Measurements from ENCODE around the gene CYTIP.
"Not testable (repeated sequence)": the region's sequence is repeated elsewhere in the genome, so short reads cannot be mapped to it uniquely, and the experiment has no call there.

CYTIP gene

GRCh38 chr2:157377861-157378260 is 66.0 kb downstream of the CYTIP start:
- H3K36me3 ChIP-seq (replicated peaks) = no peaks in the 10 kb centered on the region
- TF ChIP-seq CTCF (IDR thresholded peaks at IDR 0.05; ENCODE audit: low read depth, low read length, missing control alignments) = no peak
- H3K4me3 ChIP-seq (ENCODE audit: low read depth, low read length) = no peak overlapping the region
- no peak for DNase-seq
- in situ Hi-C loops (cut with HindIII; ENCODE audit: low pct_ligation_motif_present, low sequenced_read_pairs) = no loop called here
- H3K27me3 ChIP-seq (replicated peaks) = no peaks in the 10 kb centered on the region
- no peak overlapping the region for H3K27ac ChIP-seq

- TF ChIP-seq CTCF (IDR thresholded peaks at IDR 0.05; ENCODE audit: low read depth, low read length, missing control alignments) = no peak
- in situ Hi-C loops (cut with HindIII; ENCODE audit: low pct_ligation_motif_present, low sequenced_read_pairs) = no loop called here
- H3K36me3 ChIP-seq (replicated peaks) = no peaks in the 10 kb centered on the region
- H3K27me3 ChIP-seq (replicated peaks) = no peaks in the 10 kb centered on the region
- H3K4me3 ChIP-seq (ENCODE audit: low read depth, low read length) = no peak overlapping the region
- no peak overlapping the region for H3K27ac ChIP-seq
- DNase-seq = no peak
Observed at GRCh38 chr2:157376041-157376440, 67.8 kb downstream of the CYTIP start.

- in situ Hi-C loops (cut with HindIII; ENCODE audit: low pct_ligation_motif_present, low sequenced_read_pairs) = no loop called here
- Histone ChIP-seq H3K27ac (no peak overlapping the region), H3K27me3 (replicated peaks) (no peaks in the 10 kb centered on the region), H3K4me3 (ENCODE audit: low read depth, low read length) (no peak overlapping the region), H3K36me3 (replicated peaks) (no peaks in the 10 kb centered on the region)
- DNase-seq = no peak
- no peak for TF ChIP-seq CTCF (IDR thresholded peaks at IDR 0.05; ENCODE audit: low read depth, low read length, missing control alignments)
Observed at GRCh38 chr2:157375384-157375783, 68.5 kb downstream of the CYTIP start.

- in situ Hi-C loops (cut with HindIII; ENCODE audit: low pct_ligation_motif_present, low sequenced_read_pairs); H3K27me3 ChIP-seq (replicated peaks); H3K27ac ChIP-seq; H3K4me3 ChIP-seq (ENCODE audit: low read depth, low read length); H3K36me3 ChIP-seq (replicated peaks); DNase-seq: not testable (repeated sequence)
Observed at GRCh38 chr2:157368508-157368907, 75.4 kb downstream of the CYTIP start.

DNA sequence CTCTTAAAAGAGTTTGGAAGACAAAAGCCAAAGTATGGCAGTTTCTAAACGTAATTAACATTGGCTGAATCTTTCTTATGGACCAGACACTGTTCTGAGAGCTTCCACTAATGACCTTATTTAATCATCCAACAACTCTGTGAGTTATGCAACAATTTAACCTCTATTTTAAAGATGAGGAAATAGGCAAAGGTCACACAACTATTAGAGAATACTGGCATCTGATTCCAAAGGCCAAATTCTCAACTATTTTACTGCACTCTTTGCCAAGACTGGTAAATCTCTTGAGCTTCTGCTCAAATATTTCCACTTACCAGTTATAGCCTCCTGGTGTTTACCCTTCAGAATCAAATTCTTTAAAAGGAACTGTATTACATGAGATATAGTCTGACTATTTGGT is 76.2 kb downstream of the CYTIP start:
- Histone ChIP-seq H3K4me3 (ENCODE audit: low read depth, low read length) (no peak overlapping the region), H3K27me3 (replicated peaks) (no peaks in the 10 kb centered on the region), H3K27ac (no peak overlapping the region), H3K36me3 (replicated peaks) (no peaks in the 10 kb centered on the region)
- no peak for TF ChIP-seq CTCF (IDR thresholded peaks at IDR 0.05; ENCODE audit: low read depth, low read length, missing control alignments)
- no peak for DNase-seq
- in situ Hi-C loops (cut with HindIII; ENCODE audit: low pct_ligation_motif_present, low sequenced_read_pairs) = no loop called here

Data from brain microvascular endothelial cell (primary cell).